ENCODE data around the gene RASSF3.

RASSF3 gene

DNA sequence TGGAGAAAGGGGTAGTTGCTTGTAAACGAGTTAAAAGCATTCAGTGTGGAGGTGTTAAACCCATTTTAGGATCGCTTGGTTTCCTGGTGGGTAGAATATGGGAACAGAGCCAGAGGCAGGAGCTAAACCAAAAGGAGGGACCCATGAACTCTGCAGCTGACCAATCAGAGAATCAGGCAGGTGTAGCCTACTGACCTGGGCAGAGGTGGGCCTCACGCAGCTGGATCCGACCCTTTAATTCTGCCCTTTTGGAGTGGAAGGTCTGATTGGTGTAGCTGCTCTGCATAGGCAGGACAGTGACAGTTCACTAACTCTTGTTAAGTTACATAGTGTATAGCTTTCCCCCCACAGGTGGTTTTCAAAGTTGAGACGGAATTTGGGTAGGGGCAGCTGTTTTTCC lies 85.3 kb downstream of the RASSF3 start:
- no peak overlapping the region for H3K4me3 ChIP-seq (replicated peaks in 1 of 2; ENCODE audit: low read depth in 2 of 2, low read length in 2 of 2)
- DNase-seq (ENCODE audit: low read depth in 2 of 2): no peak
- TF ChIP-seq, protein P1, sequence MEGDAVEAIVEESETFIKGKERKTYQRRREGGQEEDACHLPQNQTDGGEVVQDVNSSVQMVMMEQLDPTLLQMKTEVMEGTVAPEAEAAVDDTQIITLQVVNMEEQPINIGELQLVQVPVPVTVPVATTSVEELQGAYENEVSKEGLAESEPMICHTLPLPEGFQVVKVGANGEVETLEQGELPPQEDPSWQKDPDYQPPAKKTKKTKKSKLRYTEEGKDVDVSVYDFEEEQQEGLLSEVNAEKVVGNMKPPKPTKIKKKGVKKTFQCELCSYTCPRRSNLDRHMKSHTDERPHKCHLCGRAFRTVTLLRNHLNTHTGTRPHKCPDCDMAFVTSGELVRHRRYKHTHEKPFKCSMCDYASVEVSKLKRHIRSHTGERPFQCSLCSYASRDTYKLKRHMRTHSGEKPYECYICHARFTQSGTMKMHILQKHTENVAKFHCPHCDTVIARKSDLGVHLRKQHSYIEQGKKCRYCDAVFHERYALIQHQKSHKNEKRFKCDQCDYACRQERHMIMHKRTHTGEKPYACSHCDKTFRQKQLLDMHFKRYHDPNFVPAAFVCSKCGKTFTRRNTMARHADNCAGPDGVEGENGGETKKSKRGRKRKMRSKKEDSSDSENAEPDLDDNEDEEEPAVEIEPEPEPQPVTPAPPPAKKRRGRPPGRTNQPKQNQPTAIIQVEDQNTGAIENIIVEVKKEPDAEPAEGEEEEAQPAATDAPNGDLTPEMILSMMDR (IDR thresholded peaks at IDR 0.05; ENCODE audit: low read depth, low read length): no peak

DNA sequence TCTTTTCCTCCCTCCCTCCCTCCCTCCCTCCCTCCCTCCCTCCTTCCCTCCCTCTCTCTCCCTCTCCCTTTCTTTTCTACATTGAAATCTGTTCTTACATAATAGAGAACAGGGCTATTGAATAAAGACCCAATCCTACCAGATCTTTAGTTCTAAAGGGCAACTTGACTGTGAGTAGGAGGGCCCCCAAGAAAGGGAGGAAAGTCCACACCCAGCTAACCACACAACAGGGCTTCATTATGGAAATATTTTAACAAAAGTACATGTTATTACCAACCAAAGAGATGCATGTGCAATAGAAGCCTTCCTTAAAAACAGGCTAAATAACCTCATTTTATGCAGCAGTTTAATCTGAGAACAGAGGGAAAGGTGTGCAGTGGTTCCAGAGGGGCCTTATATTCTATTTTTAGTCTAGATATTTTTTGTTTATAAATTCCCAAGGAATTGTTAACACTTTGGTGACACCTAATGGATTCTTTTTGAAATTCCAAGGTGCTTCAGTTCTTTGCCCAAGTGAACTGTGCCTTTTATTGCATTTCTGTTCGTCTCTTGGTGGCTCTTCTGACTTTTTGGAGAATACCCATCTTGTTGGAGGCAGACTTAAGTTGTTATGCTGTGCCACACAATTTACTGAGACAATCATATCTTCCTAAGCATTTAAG lies 85.9 kb downstream of the RASSF3 start:
- DNase-seq (ENCODE audit: low read depth in 2 of 2): peak; percentile 60 to 63
- TF ChIP-seq, protein P1 (IDR thresholded peaks at IDR 0.05; ENCODE audit: low read depth, low read length): peak; percentile 21
- H3K4me3 ChIP-seq (replicated peaks in 1 of 2; ENCODE audit: low read depth in 2 of 2, low read length in 2 of 2): no peak overlapping the region

DNA sequence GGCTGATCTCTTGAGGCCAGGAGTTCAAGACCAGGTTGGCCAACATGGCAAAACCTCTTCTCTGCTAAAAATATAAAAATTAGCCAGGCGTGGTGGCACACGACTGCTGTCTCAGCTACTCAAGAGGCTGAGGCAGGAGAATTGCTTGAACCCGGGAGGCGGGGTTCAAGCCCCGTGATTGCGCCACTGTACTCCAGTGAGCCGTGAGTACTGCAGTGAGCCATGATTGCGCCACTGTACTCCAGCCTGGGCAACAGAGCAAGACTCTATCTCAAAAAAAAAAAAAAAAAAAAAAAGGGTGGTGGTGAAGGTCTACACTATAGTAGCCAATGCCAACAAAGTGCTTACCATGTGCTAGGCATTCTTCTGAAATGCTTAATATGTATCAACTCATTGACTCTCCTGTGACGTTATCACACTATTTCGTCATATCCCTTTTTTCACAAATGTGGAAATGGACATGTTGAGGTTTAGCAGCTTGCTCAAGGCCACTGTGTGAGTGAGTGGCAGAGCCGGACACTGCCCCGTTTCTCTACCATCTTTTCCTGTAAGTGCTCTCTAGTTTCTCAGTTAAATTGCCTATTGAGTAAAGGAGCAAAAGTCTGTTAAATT lies 89.3 kb downstream of the RASSF3 start:
- TF ChIP-seq, protein P1 (IDR thresholded peaks at IDR 0.05; ENCODE audit: low read depth, low read length): no peak
- H3K4me3 ChIP-seq (replicated peaks in 1 of 2; ENCODE audit: low read depth in 2 of 2, low read length in 2 of 2): no peak overlapping the region
- peak in 1 of 2 donors; percentile 19 for DNase-seq (ENCODE audit: low read depth in 2 of 2)

DNA sequence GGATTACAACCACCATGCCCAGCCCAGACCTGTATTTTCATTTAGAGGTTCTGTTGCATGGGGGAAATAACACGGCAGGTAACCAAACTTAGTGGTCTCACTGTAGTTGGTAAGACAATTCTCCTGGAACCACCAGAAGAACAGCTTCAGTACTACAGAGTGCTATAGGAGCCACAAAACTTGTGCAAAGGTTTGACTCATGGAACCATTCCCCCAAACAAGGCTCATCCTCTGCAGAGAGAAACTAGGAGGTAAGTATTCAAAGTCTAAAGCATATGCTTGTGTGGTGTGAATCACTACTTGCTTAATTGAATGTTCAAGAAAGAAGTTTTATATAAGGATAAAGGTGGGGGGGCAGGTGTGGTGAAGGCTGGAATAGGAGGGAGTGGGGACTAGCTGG lies 90.2 kb downstream of the RASSF3 start:
- no peak for DNase-seq (ENCODE audit: low read depth in 2 of 2)
- TF ChIP-seq, protein P1 (IDR thresholded peaks at IDR 0.05; ENCODE audit: low read depth, low read length): no peak
- no peak overlapping the region for H3K4me3 ChIP-seq (replicated peaks in 1 of 2; ENCODE audit: low read depth in 2 of 2, low read length in 2 of 2)

DNA sequence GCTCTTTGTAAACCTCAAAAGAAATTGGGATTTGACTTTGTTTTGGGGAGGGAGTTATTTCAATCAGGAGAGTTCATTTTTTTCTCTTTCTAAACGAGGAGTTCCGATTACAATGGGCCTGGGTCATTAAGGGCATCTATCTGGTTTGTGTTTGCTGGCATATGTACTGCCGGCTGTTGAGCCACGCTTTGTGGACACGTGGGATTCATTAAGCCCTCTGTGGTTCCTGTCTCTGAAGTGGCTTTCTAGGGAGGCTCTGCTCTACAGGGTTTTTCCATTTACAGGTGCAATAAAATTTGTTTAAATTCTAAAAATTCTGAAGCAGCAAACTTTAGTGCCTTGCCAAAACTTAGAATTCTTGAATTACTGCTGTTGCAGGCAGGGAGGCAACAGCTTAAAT lies 91.0 kb downstream of the RASSF3 start:
- TF ChIP-seq, protein P1 (IDR thresholded peaks at IDR 0.05; ENCODE audit: low read depth, low read length): no peak

DNA sequence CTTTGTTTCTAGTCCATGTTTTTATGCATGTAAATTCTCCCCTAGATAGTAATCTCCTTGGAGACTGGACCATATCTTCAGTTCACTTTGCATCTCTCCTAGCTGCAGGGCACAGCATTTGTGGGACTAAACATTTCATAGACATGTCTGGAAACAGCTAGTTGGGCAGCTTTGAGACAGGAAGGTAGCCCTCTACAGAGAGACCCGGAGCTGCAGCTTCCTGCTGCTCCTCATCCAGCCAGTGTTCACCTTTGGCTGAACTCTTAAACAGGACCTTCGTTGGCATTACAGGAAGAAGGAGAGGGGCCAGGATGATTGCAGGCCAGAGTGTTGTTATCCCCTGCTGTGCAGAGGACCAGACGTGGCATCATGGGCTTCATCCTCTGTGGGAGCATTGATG lies 96.0 kb downstream of the RASSF3 start:
- TF ChIP-seq, protein P1 (IDR thresholded peaks at IDR 0.05; ENCODE audit: low read depth, low read length): no peak
- peak in 1 of 2 donors; percentile 23 for DNase-seq (ENCODE audit: low read depth in 2 of 2)

More for the DNA sequence above, 91.0 kb downstream of the RASSF3 start:
- H3K4me3 ChIP-seq (replicated peaks in 1 of 2; ENCODE audit: low read depth in 2 of 2, low read length in 2 of 2): no peak overlapping the region
- DNase-seq (ENCODE audit: low read depth in 2 of 2): no peak

More for the DNA sequence above, 96.0 kb downstream of the RASSF3 start:
- no peak overlapping the region for H3K4me3 ChIP-seq (replicated peaks in 1 of 2; ENCODE audit: low read depth in 2 of 2, low read length in 2 of 2)
